HG03575 (cell line): ENCODE results near the gene PTPRK.

Experiments used
- ATAC-seq: cut with Tn5 transposase; IDR thresholded peaks from one replicate; pipeline ENCODE4 v1.9.1; 2021; ENCODE audit not compliant: unreplicated experiment, insufficient number of reproducible peaks, low FRiP score; ENCODE audit errors: extremely low read depth

PTPRK gene

GRCh38 chr6:128333581-128334223 is 186.7 kb downstream of the PTPRK start:
- no peak for ATAC-seq

- ATAC-seq, result peak; percentile 84
Observed at GRCh38 chr6:128327890-128328289, 192.5 kb downstream of the PTPRK start.

- no peak for ATAC-seq
Observed at GRCh38 chr6:128323011-128323410, 197.4 kb downstream of the PTPRK start.

- no peak for ATAC-seq
Observed at GRCh38 chr6:128319946-128320345, 200.5 kb downstream of the PTPRK start.

GRCh38 chr6:128319157-128319556 is 201.2 kb downstream of the PTPRK start:
- ATAC-seq, result no peak

GRCh38 chr6:128316258-128316929 is 204.0 kb downstream of the PTPRK start:
- ATAC-seq, result no peak

GRCh38 chr6:128314190-128314589 is 206.2 kb downstream of the PTPRK start:
- no peak for ATAC-seq

GRCh38 chr6:128311944-128312570 is 208.3 kb downstream of the PTPRK start:
- ATAC-seq, result no peak

GRCh38 chr6:128310451-128310850 is 209.9 kb downstream of the PTPRK start:
- no peak for ATAC-seq

- no peak for ATAC-seq
Observed at GRCh38 chr6:128307671-128308070, 212.7 kb downstream of the PTPRK start.

GRCh38 chr6:128305976-128306375 is 214.4 kb downstream of the PTPRK start:
- no peak for ATAC-seq

- no peak for ATAC-seq
Observed at GRCh38 chr6:128305228-128305627, 215.2 kb downstream of the PTPRK start.

GRCh38 chr6:128303870-128304269 is 216.5 kb downstream of the PTPRK start:
- no peak for ATAC-seq

- ATAC-seq, result no peak
Observed at GRCh38 chr6:128302942-128303341, 217.5 kb downstream of the PTPRK start.

- ATAC-seq, result no peak
Observed at GRCh38 chr6:128295670-128296069, 224.7 kb downstream of the PTPRK start.

- ATAC-seq, result no peak
Observed at GRCh38 chr6:128290221-128290620, 230.2 kb downstream of the PTPRK start.

GRCh38 chr6:128284128-128284527 is 236.3 kb downstream of the PTPRK start:
- no peak for ATAC-seq

- ATAC-seq, result no peak
Observed at GRCh38 chr6:128282961-128283360, 237.4 kb downstream of the PTPRK start.

GRCh38 chr6:128280960-128281359 is 239.4 kb downstream of the PTPRK start:
- no peak for ATAC-seq

- ATAC-seq, result no peak
Observed at GRCh38 chr6:128280066-128280465, 240.3 kb downstream of the PTPRK start.
